ENCODE measurements around the gene FZR1. TPM values are rescaled to one million over a fixed set of nuclear protein-coding genes. Genes with fewer than 3 reads are reported as not detected.
A peak's percentile ranks its signal among the peaks of the same experiment; 100 is the strongest.

Gene FZR1
- total and polyA plus RNA-seq, 9 of the 15 experiments (the other 6 are each of a cell fraction or from before 2014, with no cell fraction given): 0.18 to 48.0 (median 22.2) TPM

- TF ChIP-seq MAZ (CRISPR knock-in tag; conservative IDR thresholded peaks at IDR 0.05 in 1 of 2, IDR thresholded peaks at IDR 0.05 in 1 of 2) (no peak), DNMT1 (IDR thresholded peaks at IDR 0.05) (no peak), HEY1 (CRISPR knock-in tag; IDR thresholded peaks at IDR 0.05; ENCODE audit: borderline replicate concordance) (no peak), EP400 (IDR thresholded peaks at IDR 0.05) (no peak), YBX1 (IDR thresholded peaks at IDR 0.05) (no peak), ETS2 (tag; IDR thresholded peaks at IDR 0.05; ENCODE audit: borderline replicate concordance, poor library complexity, severe bottlenecking) (no peak), ZBTB17 (CRISPR knock-in tag; IDR thresholded peaks at IDR 0.05) (no peak), ATF6 (CRISPR knock-in tag; IDR thresholded peaks at IDR 0.05) (no peak), RREB1 (CRISPR knock-in tag; IDR thresholded peaks at IDR 0.05) (no peak), ZNF146 (CRISPR knock-in tag; IDR thresholded peaks at IDR 0.05; ENCODE audit: unreplicated experiment) (no peak), PRDM10 (IDR thresholded peaks at IDR 0.05; ENCODE audit: partially characterized antibody) (no peak), KAT8 (IDR thresholded peaks at IDR 0.05; ENCODE audit: low read depth) (no peak), CTBP1 (IDR thresholded peaks at IDR 0.05; ENCODE audit: borderline replicate concordance) (no peak; the same call in none of the 2 replicates), ILK (tag; IDR thresholded peaks at IDR 0.05; ENCODE audit: borderline replicate concordance, low read depth) (no peak), ZNF197 (CRISPR knock-in tag; IDR thresholded peaks at IDR 0.05; ENCODE audit: low read depth) (no peak), TAL1 (IDR thresholded peaks at IDR 0.05) (peak; percentile 31), ZNF583 (CRISPR knock-in tag; IDR thresholded peaks at IDR 0.05) (no peak), KLF1 (tag; IDR thresholded peaks at IDR 0.05) (no peak), MTA1 (IDR thresholded peaks at IDR 0.05; ENCODE audit: borderline replicate concordance) (peak; percentile 29; the same call in 1 of the 2 replicates), MAFK (IDR thresholded peaks at IDR 0.05; ENCODE audit: low read length) (peak; percentile 68)
These were observed 15.0 kb downstream of the FZR1 start (continued) for GRCh38 chr19:3521104-3521445.
